Loucy (cell line): ENCODE data around the gene GABRA4.

ENCODE experiments used
- H2AFZ ChIP-seq: fragments of 200-600 bp; sonication (generic); 2 replicates; pipeline ENCODE4 v1.6.0; 2016; ENCODE audit warnings: antibody characterized with exemption, mild to moderate bottlenecking, low read length, moderate library complexity
- H3F3A ChIP-seq: fragments of 200-600 bp; 2 replicates; pipeline ENCODE4 v1.6.0; 2016; ENCODE audit warnings: antibody characterized with exemption, low read depth, mild to moderate bottlenecking
- H3K27me3 ChIP-seq: fragments of 200-600 bp; sonication (generic); 2 replicates; pipeline ENCODE4 v1.6.1; 2014; ENCODE audit warnings: low read length, mild to moderate bottlenecking; ENCODE audit not compliant: insufficient read depth, poor library complexity, severe bottlenecking
- H3K36me3 ChIP-seq: fragments of 200-600 bp; sonication (generic); 2 replicates; pipeline ENCODE4 v1.6.1; 2016; ENCODE audit warnings: low read length; ENCODE audit not compliant: insufficient read depth
- H3K4me1 ChIP-seq: fragments of 200-600 bp; sonication (generic); 2 replicates; pipeline ENCODE4 v1.5.1; 2014; ENCODE audit warnings: low read length, mild to moderate bottlenecking; ENCODE audit not compliant: insufficient read depth, poor library complexity, severe bottlenecking
- H3K4me2 ChIP-seq: fragments of 200-600 bp; sonication (generic); 2 replicates; pipeline ENCODE4 v1.6.0; 2014; ENCODE audit warnings: antibody characterized with exemption, low read length, low read depth, mild to moderate bottlenecking; ENCODE audit not compliant: poor library complexity, severe bottlenecking
- H3K4me3 ChIP-seq: fragments of 200-600 bp; sonication (generic); 2 replicates; pipeline ENCODE4 v1.5.1; 2014; ENCODE audit warnings: low read length, mild to moderate bottlenecking, mixed read lengths; ENCODE audit not compliant: poor library complexity, severe bottlenecking
- H3K79me2 ChIP-seq: fragments of 200-600 bp; sonication (generic); 2 replicates; pipeline ENCODE4 v1.6.1; 2014; ENCODE audit warnings: low read length; ENCODE audit not compliant: insufficient read depth
- H3K9ac ChIP-seq: fragments of 200-600 bp; sonication (generic); 2 replicates; pipeline ENCODE4 v1.6.0; 2014; ENCODE audit warnings: mild to moderate bottlenecking, low read depth, low read length, moderate library complexity; ENCODE audit not compliant: poor library complexity, severe bottlenecking
- H3K9me2 ChIP-seq: fragments of 200-600 bp; sonication (generic); replicated peaks from 2 replicates; pipeline ENCODE4 v1.6.1; 2016; ENCODE audit warnings: low read depth, low read length, mixed read lengths
- H3K9me3 ChIP-seq: fragments of 200-600 bp; sonication (generic); 2 replicates; pipeline ENCODE4 v1.6.1; 2014; ENCODE audit warnings: mild to moderate bottlenecking, antibody characterized with exemption, low read length, low read depth; ENCODE audit not compliant: insufficient read depth
- H4K20me1 ChIP-seq: fragments of 200-600 bp; sonication (generic); 2 replicates; pipeline ENCODE4 v1.6.0; 2014; ENCODE audit warnings: antibody characterized with exemption, low read length, mild to moderate bottlenecking; ENCODE audit not compliant: insufficient read depth, poor library complexity, severe bottlenecking
- EZH2phosphoT487 ChIP-seq: fragments of 200-600 bp; IDR thresholded peaks from 2 replicates; pipeline ENCODE4 v1.6.1; 2018; ENCODE audit warnings: antibody characterized with exemption, mild to moderate bottlenecking, moderate library complexity, borderline replicate concordance
- TF ChIP-seq, protein P1 (sequence below): fragments of 200-600 bp; sonication (generic); conservative IDR thresholded peaks from 2 replicates; pipeline ENCODE4 v1.5.1; 2014; ENCODE audit warnings: mild to moderate bottlenecking, antibody characterized with exemption, low read length

GABRA4 gene

DNA sequence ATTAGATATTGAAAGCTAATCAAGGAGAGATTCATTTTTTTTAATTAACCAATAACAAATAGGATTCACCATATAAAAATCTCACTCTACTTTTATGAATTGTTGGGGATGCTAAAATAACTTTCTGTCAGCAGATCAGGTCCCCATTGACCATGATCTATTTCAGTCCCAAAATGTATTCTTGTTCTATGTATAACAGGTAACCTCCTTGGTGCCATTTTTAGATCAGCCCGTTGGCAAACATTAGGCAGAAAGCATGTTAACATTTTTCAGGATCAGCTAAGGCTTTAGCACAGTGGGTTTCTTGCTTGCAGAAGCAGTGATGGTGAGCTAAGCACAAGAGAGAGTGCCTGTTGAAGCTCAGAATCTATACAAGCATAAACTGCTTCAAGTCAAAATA, 43.6 kb downstream of the GABRA4 start:
- no peaks in the 10 kb centered on the region for H3K36me3 ChIP-seq
- H3K4me3 ChIP-seq = no peak overlapping the region
- no peaks in the 10 kb centered on the region for H4K20me1 ChIP-seq
- no peaks in the 10 kb centered on the region for H3K79me2 ChIP-seq
- no peaks in the 10 kb centered on the region for H3K4me1 ChIP-seq
- H3K9me2 ChIP-seq = no peaks in the 10 kb centered on the region
- no peak overlapping the region for H3K9ac ChIP-seq
- H3K27me3 ChIP-seq = no peaks in the 10 kb centered on the region
- H3K4me2 ChIP-seq = no peak overlapping the region
- no peaks in the 10 kb centered on the region for H3K9me3 ChIP-seq
- H3F3A ChIP-seq = no peaks in the 10 kb centered on the region
- TF ChIP-seq EZH2phosphoT487 = no peak
- TF ChIP-seq, protein P1, sequence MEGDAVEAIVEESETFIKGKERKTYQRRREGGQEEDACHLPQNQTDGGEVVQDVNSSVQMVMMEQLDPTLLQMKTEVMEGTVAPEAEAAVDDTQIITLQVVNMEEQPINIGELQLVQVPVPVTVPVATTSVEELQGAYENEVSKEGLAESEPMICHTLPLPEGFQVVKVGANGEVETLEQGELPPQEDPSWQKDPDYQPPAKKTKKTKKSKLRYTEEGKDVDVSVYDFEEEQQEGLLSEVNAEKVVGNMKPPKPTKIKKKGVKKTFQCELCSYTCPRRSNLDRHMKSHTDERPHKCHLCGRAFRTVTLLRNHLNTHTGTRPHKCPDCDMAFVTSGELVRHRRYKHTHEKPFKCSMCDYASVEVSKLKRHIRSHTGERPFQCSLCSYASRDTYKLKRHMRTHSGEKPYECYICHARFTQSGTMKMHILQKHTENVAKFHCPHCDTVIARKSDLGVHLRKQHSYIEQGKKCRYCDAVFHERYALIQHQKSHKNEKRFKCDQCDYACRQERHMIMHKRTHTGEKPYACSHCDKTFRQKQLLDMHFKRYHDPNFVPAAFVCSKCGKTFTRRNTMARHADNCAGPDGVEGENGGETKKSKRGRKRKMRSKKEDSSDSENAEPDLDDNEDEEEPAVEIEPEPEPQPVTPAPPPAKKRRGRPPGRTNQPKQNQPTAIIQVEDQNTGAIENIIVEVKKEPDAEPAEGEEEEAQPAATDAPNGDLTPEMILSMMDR = no peak
- no peak overlapping the region for H2AFZ ChIP-seq

DNA sequence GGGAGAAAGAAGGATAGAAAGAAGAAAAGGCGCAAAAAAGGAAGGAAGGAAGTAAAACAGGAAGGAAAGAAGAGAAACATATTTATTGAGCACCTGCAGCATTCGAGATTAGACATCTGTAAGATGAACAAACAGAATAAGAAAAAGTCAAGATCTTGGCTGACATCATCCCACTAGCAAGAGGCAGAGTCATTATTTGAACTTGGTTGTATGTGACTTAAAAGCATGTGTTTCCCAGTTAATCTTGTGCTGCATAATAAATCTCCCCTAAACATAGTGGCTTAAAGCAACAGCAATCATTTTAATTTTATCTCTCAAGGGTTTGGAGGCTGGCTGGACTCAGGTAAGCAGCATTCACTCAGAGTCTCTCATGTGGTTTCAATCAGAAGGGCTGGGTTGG, 45.8 kb downstream of the GABRA4 start:
- Histone ChIP-seq H3K36me3 (no peaks in the 10 kb centered on the region), H3K4me2 (no peak overlapping the region), H3K9ac (no peak overlapping the region), H3K27me3 (no peaks in the 10 kb centered on the region), H3K4me1 (no peaks in the 10 kb centered on the region), H3K9me2 (no peaks in the 10 kb centered on the region), H3K4me3 (no peak overlapping the region), H3F3A (no peaks in the 10 kb centered on the region), H3K9me3 (no peaks in the 10 kb centered on the region), H4K20me1 (no peaks in the 10 kb centered on the region), H3K79me2 (no peaks in the 10 kb centered on the region), H2AFZ (no peak overlapping the region)
- no peak for TF ChIP-seq EZH2phosphoT487
- TF ChIP-seq, protein P1 = no peak

DNA sequence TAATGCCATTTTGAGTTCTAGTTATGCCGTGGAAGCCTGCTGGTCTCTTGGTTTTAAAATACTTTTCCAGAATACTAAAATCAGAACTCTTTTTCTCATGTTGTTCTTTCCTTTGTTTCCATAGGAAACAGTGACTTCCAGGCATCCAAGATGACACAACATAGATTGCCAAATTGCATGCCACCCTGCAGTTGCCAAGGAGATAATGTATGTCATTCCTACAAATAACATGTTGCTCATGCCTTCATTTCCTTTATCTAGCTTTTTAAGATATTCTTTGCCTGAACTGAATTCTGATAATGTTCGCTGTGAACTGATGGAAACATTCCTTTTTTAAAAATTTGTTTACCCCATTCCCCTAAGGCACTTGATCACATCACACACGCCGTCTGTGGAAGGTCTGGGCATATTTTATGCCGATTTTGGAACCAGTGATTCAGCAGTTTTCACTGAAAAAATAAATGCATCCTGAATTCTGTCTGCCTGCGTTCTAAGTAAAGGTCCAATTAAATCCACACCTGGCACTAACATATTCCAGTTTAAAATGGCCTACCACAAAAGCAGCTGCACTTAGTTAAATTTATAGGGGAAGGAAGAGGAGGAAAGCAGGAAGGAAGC, 46.4 kb downstream of the GABRA4 start:
- H3K27me3 ChIP-seq = no peaks in the 10 kb centered on the region
- no peaks in the 10 kb centered on the region for H3K79me2 ChIP-seq
- no peak overlapping the region for H3K4me2 ChIP-seq
- no peaks in the 10 kb centered on the region for H3K36me3 ChIP-seq
- H2AFZ ChIP-seq = no peak overlapping the region
- TF ChIP-seq, protein P1 = no peak
- TF ChIP-seq EZH2phosphoT487 = no peak
- no peaks in the 10 kb centered on the region for H3F3A ChIP-seq
- no peaks in the 10 kb centered on the region for H3K9me2 ChIP-seq
- no peaks in the 10 kb centered on the region for H3K4me1 ChIP-seq
- no peaks in the 10 kb centered on the region for H4K20me1 ChIP-seq
- H3K4me3 ChIP-seq = no peak overlapping the region
- H3K9me3 ChIP-seq = no peaks in the 10 kb centered on the region
- no peak overlapping the region for H3K9ac ChIP-seq
